Left cardiac atrium (tissue), 4 donors: ENCODE measurements around the gene SLC4A7. TPM values are rescaled to one million over a fixed set of nuclear protein-coding genes. Genes with fewer than 3 reads are reported as not detected.
"Not testable (repeated sequence)": the region's sequence is repeated elsewhere in the genome, so short reads cannot be mapped to it uniquely, and the experiment has no call there.

Experiments used
- ATAC-seq, 2 donors: fragments of 200-7000 bp; cut with Tn5 transposase; one replicate each; pipeline ENCODE4 v1.9.1; 2020; ENCODE audit warnings: mild to moderate bottlenecking in 2 of 2, moderate library complexity in 2 of 2
- DNase-seq: peaks from one replicate; pipeline ENCODE4 v3.0.0-alpha.2; 2020
- intact Hi-C, 2 donors: fragments of 100-400 bp; cut with DNase I; formaldehyde crosslinking; loops; one replicate each; pipeline versions ENCODE4 v1.14.1 to v1.15.1; 2022 to 2023
- long read RNA-seq: library from polyadenylated mRNA; unstranded; transcript quantifications from one replicate; pipeline ENCODE4 v2.0.0, GENCODE V29; 2021
- total RNA-seq, 2 donors: library from RNA; stranded (reverse); fragmentation: NEBNext Ultra II Directional; extraction: Animal tissue kit (Norgen Biotek cat#: 25700); gene quantifications; one replicate each; pipeline ENCODE4 v1.2.1, GENCODE V29; 2021
- donor health status: DM: no; HTN: yes; CAD: no.
- donor health status: DM: no; HTN: yes; CAD: no; lungs with severe emphysema.
- donor health status: DM: yes; HTN: yes; CAD: no.
- donor health status: Dilated cardiomyopathy.

The SLC4A7 gene
- 10 to 100 TPM; 17.1 to 23.7 TPM for total RNA-seq
- long read RNA-seq, partial matches to known transcripts: 1 of 2 reads
- long read RNA-seq, other reads (novel, unspliced or antisense): 1 of 2 reads

GRCh38 chr3:27484015-27484844, at the start of gene SLC4A7:
TSS of gene SLC4A7 (minus strand) at chr3:27484384. CDS start at chr3:27484126, 258 bp downstream.
- intact Hi-C loops: loop anchor here in 1 of 2 donors (10.0 kb wide), 1 partner anchor 191 kb away; no protein-coding TSS in a partner anchor
- DNase-seq (peak; percentile 98), ATAC-seq (peak; percentile 97 to 98)

- ATAC-seq: peak in 1 of 2 donors; percentile 33
- DNase-seq: no peak
- intact Hi-C loops: no loop called here
Observed at GRCh38 chr3:27533261-27533607, 49.0 kb upstream of the SLC4A7 start.

DNA sequence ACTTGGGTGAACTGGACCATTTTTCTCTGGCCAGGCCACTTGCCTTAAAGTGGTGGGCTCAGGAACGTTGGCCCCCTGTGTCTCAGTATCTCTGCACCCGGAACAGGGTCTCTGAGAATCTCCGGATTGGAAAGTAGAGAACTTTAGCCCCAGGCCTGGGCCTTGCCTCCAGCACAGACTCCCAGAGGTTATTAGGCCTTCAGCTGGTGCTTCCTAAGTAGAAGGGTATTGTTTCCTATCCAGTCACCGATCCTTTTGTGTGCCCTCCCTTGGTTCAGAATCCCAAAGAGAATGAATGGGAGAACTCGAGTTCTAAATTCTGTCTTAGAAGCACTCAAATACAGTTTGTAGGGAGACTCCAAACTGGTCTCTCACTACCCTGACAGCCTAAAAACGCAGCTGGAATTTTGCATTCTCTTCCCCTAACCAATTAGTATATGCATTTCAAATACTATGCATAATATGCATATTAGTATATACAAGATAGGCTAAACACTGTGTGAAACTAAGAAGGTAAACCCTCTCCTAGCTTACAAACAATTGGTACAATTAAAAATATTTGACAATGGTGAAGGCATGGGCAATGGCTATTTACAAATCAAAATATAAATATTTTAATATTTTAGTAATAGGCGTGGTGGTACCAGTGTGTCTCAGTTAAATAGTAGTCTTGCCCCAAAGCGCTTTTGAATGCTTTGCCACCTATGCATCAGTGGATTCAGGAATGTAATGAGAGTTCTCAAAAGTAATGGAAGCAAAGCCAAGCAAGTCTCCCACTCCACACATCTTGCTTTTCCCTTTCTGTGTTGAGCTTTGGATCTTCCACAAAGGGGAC, 48.5 kb upstream of the SLC4A7 start:
- no peak for DNase-seq
- intact Hi-C loops: no loop called here
- ATAC-seq: no peak

DNA sequence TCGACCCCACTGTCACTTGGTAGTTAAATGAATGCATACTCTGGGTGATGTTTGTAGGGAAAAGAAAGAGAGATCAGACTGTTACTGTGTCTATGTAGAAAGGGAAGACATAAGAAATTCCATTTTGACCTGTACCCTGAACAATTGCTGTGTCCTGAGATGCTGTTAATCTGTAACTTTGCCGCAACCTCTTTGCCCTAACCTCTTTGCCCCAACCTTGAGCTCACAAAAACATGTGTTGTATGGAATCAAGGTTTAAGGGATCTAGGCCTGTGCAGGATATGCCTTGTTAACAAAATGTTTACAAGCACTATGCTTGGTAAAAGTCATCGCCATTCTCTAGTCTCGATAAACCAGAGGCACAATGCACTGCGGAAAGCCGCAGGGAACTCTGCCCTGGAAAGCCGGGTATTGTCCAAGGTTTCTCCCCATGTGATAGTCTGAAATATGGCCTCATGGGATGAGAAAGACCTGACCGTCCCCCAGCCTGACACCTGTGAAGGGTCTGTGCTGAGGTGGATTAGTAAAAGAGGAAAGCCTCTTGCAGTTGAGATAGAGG, 47.1 kb upstream of the SLC4A7 start:
- ATAC-seq, intact Hi-C loops, DNase-seq: not testable (repeated sequence)

DNA sequence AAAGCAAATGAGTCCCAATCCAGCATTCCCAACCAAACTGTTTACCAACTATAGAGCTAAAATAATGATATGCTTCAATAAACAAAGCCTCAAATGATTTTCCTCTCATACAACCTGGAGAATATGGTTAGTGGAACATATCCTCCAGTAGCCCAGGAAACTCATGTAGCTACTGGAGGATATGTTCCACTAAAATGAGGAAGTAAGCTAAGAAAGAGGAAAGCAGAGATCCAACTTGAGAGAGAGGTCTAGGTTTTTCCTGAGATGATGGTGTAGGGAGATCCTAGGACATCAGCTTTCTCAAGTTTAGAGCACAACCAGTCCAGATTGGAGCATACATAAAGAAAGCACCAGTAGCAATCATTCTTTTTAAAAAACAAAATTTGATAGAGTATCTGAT, 44.6 kb upstream of the SLC4A7 start:
- intact Hi-C loops: no loop called here
- no peak for DNase-seq
- ATAC-seq: no peak

DNA sequence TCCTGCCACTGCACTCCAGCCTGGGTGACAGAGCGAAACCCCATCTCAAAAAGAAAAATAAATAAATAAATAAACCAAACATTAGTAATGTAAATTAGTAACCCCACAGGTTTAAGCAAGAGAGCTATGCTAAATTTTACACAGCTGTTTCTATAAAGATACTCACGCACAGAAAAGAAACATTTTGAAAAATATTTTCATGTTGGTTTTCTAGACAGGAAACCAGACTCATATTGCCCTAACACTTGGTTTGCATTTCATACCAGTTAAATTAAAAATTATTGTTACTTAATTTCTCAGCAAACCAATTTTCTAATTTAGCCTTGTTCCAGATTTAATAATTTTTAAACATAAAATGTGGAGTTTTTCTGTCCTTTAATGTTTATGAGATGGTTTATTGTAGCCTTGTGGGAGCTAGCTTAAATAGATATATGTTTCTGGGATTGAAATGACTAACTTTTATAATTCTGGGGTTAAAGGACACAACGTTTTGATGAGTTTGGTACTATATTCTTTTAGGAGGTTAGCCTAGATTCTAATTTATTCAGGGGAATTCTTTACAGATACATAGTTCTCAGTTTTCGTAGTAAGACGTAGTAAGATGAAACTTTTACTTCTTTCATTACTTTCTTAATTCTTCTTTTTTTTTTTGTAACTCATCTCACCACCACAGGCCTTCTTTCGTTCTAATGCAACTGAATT, 42.6 kb upstream of the SLC4A7 start:
- intact Hi-C loops: no loop called here
- ATAC-seq: no peak

GRCh38 chr3:27521872-27522265, 37.7 kb upstream of the SLC4A7 start:
- DNase-seq (no peak), ATAC-seq (no peak)
- intact Hi-C loops: no loop called here

More for the DNA sequence above, 42.6 kb upstream of the SLC4A7 start:
- no peak for DNase-seq

GRCh38 chr3:27521179-27521871, 37.1 kb upstream of the SLC4A7 start:
- DNase-seq (peak; percentile 33), ATAC-seq (peak; percentile 84 to 93)
- intact Hi-C loops: no loop called here

GRCh38 chr3:27511724-27512422, 27.7 kb upstream of the SLC4A7 start:
- intact Hi-C loops: no loop called here

GRCh38 chr3:27509376-27509775, 25.2 kb upstream of the SLC4A7 start:
- intact Hi-C loops: no loop called here
- DNase-seq (no peak), ATAC-seq (peak in 1 of 2 donors; percentile 38)

More at GRCh38 chr3:27511724-27512422, 27.7 kb upstream of the SLC4A7 start:
- DNase-seq: no peak
- ATAC-seq: no peak

- ATAC-seq: no peak
- intact Hi-C loops: no loop called here
- no peak for DNase-seq
Observed at GRCh38 chr3:27508424-27508823, 24.2 kb upstream of the SLC4A7 start.

- no peak for DNase-seq
- intact Hi-C loops: no loop called here
- no peak for ATAC-seq
Observed at GRCh38 chr3:27507515-27508266, 23.5 kb upstream of the SLC4A7 start.

DNA sequence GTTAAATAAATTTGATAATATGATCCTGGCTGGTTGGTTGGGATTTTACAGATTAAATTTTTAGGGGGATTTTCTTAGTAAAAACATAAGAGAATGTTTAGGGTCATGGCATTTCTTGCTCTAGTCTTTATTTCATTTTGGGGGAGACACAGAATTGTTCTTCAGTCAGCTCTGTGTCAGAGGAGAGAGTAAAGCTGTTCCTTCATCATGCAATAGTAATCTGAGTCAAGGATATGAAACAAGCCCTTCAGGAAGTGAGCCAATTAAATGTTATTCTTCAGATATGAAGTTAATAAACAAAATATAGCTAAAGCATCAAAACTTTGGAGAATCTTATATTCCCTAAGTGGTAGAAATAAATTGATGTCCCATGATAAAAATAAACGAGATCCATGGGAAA, 22.9 kb upstream of the SLC4A7 start:
- intact Hi-C loops: no loop called here
- ATAC-seq (no peak), DNase-seq (no peak)

GRCh38 chr3:27504749-27505148, 20.6 kb upstream of the SLC4A7 start:
- DNase-seq: no peak
- no peak for ATAC-seq
- intact Hi-C loops: no loop called here

DNA sequence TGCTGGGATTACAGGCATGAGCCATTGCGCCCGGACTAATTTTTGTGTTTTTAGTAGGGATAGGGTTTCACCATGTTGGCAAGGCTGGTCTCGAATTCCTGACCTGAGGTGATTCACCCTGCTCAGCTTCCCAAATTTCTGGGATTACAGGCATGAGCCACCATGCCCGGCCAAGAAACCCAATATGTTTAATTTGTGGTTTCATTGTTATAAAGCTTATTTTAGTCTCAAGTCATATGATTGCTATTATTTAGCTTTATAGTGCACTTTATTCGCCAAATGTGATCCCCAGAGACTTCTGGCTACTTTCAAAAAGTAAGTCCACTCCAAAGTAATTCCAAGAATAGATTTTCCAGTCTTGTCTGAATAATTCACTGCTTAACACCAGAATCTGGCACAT, 19.3 kb upstream of the SLC4A7 start:
- no peak for DNase-seq
- intact Hi-C loops: no loop called here
- ATAC-seq: peak in 1 of 2 donors; percentile 59

- intact Hi-C loops: no loop called here
- DNase-seq (no peak), ATAC-seq (no peak)
Observed at GRCh38 chr3:27501759-27502158, 17.6 kb upstream of the SLC4A7 start.

DNA sequence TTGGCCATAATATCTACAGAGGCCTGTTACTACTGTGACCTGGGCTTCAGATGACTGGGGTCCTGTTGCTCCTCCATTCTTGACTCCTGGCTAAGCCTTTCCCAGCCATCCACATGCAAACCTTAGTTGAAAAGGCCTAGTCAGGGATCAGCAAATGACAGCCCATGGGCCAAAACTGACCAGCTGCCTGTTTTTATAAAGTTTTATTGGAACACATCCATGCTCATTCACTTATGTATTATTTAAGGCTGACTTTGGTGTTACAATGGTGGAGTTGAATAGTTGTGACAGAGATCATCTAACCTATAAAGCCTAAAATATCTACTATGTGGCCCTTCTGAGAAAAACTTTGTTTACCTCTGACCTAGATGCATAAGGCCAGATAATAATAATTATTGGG, 16.8 kb upstream of the SLC4A7 start:
- no peak for ATAC-seq
- DNase-seq: no peak
- intact Hi-C loops: no loop called here
